Left renal pelvis (tissue), 4 donors: Measurements from ENCODE around the gene GSTO2. TPM values are rescaled to one million over a fixed set of nuclear protein-coding genes. Genes with fewer than 3 reads are reported as not detected.

Experiments used
- DNase-seq, 4 donors: peaks; one replicate each; pipeline ENCODE4 v3.0.0-alpha.2; 2013; ENCODE audit warnings: low read depth in 4 of 4, low spot score in 3 of 4
- polyA plus RNA-seq, 4 donors: library from polyadenylated mRNA; unstranded; fragments of 120-200 nt; gene quantifications; one replicate each; pipeline ENCODE4 v1.2.1, GENCODE V29; 2013; ENCODE audit not compliant: insufficient read length in 4 of 4

GSTO2 gene
- polyA plus RNA-seq, 4 donors: 13.2 to 40.2 (median 27.5) TPM

DNA sequence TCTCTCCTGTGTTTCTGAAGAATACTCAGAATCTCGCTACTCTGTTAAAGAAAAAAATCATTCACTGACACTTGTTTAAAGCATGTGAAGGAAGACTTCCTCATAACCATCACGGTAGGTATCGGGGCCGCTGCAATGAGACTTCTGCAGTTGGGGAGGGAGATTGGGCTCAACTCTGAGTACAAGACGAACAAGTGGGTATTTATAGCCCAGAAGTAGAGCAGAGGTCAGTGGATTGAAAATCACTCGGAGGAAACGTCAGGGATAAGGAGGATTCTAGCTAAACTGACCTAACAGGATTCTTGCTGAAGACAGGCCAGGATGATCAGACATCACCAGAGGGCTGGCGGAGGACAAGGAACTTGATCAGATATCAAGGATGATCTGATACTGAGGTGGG lies 35.9 kb downstream of the GSTO2 start:
- no peak for DNase-seq

DNA sequence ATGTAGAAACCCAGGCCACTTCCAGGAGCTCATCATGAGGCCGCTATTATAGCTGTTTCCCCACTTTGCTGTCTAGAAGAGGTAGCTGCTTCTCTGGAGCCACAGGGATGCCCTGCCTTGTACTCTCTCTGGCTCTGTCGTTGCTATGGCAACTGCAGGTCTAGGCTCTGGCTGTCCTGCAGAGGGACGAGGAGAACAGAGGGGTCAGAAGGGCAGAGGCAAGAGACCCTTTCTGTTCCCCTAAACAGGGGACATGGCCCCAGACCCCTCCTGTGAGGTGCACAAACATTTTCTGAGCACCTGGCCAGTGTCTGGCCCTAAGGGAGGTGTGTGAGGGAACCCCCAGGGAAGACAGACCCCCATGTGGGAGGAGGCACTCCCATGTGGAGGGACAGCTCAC lies 37.9 kb downstream of the GSTO2 start:
- DNase-seq: no peak

DNA sequence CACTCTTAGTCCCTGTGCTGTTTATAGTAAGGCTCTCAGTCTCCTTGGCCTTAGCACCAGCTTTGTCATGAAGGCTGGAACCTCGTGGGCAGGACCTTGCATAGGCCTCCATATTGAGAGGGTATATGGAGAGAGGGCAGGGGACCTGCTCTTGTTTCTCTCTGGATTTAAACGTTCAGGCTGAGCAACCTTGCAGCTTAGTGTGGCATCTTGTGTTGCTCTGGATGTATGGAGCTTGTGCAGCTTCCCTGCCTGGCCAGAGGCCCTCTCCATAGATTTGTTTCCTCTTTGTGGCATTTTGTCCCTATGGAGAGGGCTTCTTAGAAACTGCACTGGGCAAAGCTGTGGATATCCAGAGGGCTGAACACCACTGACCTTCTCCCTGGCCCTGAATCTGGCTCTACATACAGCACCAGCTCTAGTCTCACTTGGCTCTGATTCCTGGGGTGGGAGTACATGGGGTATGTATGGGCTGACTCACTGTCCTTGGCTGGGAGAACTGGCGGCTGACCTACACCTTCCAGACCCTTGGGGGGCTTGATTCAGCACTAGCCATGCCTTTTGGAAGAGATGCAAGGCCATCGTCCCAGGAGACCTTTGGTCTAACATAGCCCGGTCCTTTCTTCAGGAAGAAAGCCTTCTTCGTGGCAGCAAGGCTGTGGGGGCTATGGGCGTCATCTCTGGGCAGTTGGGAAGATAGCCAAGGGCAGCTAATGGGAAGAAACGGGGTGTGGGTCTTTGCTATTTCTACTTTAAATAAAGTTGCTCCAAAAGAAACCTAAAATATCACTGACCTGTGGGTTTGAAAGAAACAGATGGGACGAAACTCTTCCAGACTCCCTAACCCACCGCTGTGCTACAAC lies 38.8 kb downstream of the GSTO2 start:
- no peak for DNase-seq

DNA sequence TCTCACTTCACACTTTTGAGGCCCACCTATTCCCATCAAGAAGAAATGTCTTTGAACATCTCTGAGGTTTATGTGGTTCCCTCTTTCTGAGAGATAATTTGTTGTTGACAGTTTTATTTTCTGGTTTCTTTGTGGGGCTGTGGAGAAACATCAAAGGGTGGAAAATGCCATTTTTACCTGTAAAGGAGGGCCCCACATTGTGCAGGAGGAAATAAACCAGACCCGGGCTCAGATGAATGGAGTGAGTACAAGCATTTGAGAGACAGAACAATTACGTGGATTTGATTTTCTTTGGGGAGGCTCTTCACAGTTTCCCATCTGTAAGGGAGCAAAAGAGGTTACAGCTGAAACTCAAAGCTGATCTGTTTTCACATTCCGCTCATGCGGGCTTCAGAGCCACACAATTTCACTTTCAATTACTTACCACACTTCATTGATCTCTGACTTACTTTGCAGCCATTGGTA lies 39.5 kb downstream of the GSTO2 start:
- no peak for DNase-seq

DNA sequence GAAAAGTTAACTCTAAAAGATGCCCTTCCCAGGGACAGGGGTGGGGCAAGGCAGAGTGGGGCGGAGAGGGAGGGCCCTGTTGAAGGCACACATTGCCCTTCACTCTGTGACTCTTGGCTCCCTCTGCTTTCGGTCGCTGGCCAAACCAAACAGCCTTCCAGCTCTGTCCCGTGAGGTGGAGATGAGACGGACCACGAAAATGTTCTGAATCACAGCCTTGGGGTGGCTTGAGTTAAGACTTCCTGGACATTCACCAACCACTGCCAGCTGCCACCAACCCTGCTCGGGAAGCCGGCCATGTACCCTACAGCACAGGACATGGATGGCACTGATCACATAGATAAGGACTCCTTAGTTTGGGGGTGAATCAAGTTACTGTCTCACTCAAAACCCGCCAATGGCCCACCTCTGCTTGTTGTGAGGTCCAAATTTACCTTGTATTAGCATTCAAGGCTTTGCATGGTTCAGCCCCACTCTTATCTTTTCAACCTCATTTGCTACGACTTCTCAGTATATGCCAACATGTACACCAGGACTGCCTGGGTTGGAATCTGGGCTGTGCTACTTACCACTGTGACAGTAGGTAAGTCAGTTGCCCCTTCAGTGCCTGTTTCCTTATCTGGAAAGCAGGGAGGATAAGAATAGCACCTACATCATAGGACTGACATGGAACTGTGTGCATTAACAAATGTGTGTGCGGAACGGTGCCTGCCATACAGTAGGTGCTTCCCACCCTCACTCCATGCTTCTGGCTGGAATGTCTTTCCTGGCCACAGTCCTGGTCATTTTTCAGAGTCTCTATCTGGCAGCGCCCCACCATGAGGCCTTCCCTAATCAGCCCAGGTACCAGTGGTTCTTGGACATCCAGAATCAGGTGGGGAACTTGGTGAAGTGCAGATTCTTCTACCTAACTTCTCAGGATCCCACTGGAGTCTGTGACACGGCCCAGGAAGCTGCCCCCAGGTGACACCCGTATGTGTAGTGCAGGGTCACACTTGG lies 41.3 kb downstream of the GSTO2 start:
- DNase-seq: no peak

DNA sequence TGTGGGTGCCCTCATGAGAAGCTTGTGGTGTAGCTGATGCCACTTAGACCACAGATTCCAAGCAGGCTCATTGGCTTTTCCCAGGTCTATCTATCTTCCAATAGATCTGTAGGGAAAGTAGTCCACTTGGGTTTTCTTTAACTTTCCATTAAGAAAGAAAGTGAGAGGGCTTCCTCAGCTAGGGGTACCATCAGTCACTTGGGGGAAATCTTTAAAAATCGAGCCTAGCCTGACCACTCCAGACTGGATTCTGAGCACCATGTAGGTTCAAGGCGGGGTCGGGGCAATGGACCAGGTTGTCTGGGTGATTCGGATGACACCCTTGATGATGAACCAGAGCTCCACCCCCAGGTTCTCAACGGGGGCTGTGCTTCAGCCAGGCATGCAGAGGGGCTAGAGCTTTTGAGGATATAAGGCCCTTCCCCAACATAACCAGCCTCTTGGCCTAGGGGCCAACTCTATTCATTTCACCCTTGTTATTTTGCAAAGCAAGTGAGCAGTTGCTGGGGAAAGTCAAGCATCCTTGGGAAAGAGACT lies 42.3 kb downstream of the GSTO2 start:
- DNase-seq: no peak

DNA sequence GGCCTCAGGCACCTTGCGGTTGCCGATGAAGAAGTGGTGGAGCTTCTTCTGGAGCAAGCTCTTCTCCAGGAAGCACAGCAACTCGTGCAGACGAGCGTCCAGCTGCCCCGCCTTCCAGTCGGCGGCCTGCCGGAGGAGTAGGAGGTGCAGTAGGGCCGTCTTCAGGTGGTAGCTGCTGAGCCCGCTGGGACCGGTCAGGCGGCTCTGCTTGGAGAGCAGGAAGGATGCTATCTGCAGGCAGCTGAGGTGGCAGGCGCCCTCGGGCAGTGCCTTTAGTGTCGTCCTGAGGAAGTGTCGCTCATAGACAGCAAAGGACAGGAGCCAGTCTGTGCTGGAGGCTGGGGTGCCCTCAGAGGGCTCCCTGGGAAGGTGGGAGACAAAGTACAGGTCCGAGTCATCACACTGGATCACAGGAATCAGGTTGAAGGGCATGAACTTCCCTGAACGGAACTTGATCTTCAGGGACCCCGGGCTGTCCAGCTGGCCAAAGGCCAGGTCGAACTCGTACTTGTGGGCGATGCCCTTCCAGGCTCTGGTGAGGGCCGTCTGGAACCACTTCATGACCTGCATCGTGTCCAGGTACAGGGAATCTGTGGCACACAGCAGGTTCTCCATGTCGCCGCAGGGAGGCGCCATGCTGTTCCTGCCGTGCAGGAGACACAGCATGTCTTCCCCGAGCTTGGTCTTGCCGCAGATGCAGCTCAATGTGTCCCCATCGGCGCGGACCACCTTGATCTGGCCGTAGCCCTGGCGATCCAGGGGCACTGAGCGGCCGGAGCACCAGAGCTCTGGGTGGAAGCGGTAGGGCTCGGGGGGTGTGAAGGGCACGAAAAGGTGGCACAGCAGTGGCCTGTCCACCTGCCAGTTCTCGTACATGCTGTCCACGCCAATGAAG lies 45.9 kb downstream of the GSTO2 start:
- no peak for DNase-seq

DNA sequence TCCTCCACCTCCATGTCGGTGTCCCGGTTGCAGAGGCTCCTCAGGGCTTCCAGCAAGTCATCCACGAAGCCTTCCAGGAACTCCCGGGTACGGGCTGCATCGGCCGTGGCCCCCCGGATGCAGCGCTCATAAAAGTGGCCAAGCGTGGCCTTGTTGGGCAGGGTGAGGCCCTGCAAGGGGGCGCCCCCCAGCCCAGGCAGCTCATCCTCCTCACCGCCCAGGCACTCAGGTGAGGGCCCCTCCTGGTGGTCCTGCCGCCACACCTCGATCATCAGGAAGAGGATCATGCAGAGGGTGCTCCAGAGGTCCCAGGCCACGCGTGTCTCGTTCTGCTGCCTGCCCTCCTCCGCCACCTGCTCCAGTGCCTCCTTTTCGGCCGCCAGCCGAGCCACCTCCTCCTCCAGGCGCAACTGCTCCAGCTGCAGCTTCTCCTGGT lies 46.5 kb downstream of the GSTO2 start:
- DNase-seq: no peak

DNA sequence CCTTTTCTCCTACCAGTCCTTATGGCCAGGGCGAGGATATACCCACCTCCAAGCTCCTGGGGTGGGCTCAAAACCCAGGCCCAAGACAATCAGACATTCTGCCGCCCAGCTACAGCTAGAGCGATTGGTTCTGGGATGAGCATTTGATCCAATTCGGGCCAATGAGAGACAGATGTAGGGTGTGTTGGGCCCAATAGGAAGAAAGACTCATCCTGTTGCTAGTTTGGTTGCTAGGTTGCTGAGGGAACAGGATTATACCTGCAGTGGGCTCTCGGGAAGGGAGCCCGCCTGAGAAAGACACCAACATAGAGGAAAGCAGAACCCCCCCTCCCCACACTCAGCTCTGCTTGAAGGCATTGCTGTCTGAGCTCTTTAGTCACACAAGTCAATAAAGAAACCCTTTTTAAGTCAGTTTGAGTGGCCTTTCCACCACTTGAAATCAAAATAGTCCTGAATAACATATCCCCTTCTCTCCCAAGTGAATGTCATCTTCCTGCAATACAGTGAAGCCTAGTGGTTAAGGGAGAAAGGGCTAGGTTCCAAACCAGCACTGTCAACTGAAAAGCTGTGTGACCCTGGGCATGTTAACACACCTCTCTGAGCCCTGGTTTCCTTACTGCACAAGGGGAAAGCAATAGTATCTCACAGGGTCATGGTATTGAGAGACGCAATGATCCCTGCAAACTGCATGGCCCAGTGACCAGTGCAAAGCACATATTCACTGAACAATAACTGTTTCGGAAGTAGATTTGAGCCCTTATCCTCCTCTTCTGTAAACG lies 47.5 kb downstream of the GSTO2 start:
- no peak for DNase-seq

DNA sequence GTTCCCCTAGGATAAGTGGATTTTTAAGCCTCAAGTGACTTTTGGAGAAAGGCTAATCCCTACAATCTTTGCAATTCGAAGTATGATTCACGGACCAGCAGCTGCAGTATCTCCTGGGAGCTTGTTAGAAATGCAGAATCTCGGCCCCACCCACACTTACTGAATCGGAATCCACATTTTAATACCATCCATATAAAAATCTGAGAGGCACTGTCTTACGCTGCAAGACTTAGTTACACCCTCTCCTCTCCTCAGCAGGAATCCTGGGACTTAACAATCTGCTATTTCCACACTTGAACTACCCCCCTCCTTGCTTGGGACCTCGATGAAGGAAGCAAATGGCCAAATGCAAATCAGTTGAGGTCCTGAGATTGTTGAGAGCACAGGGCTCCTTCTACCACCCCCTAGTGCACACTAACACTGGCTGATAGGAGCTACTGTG lies 48.3 kb downstream of the GSTO2 start:
- DNase-seq: no peak

DNA sequence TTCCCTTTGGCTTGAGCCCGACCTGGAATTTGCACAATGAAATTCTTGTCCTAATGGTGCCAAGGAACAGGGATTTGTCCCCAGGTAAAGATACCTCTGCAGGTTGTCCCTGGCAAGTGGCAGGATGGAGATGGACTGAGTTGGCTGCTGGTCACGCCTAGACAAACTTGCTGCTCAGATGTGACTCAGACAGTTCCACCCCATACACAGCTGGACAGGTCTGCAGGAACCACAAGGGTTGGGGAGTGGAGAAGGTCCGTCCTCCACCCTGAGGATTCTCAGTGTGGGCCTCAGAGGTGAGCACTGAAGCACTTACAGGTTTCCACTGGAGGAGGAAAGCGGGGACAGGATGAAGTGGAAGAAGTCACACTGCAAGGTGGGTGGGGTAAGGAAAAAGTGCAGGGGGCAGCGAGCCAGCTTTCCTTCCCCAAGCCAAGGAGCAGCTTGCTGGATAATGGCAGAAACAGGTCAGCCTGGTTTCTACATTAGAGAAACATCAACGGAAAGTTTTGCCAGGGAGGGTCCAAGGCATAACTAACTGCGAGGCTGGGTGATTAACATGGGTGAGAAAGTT lies 48.8 kb downstream of the GSTO2 start:
- no peak for DNase-seq

DNA sequence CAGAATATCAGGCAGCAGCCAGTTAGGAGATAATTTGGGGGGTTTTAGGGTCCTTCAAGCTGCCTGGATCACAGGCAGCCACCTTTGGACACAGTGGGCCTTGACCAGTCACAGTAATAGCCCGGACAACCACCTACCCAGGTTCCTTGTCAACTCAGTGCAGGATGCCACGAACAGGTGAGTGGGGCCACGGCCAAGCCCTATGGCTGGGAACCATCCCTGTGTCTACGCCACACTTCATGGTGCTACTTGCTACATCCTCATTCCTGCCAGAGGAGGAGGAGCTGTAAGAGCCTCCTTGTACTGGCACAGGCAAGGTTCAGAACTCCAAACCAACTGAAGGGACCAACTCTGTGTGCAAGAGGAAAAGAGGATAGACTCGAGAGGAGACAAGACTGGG lies 49.3 kb downstream of the GSTO2 start:
- DNase-seq: no peak

DNA sequence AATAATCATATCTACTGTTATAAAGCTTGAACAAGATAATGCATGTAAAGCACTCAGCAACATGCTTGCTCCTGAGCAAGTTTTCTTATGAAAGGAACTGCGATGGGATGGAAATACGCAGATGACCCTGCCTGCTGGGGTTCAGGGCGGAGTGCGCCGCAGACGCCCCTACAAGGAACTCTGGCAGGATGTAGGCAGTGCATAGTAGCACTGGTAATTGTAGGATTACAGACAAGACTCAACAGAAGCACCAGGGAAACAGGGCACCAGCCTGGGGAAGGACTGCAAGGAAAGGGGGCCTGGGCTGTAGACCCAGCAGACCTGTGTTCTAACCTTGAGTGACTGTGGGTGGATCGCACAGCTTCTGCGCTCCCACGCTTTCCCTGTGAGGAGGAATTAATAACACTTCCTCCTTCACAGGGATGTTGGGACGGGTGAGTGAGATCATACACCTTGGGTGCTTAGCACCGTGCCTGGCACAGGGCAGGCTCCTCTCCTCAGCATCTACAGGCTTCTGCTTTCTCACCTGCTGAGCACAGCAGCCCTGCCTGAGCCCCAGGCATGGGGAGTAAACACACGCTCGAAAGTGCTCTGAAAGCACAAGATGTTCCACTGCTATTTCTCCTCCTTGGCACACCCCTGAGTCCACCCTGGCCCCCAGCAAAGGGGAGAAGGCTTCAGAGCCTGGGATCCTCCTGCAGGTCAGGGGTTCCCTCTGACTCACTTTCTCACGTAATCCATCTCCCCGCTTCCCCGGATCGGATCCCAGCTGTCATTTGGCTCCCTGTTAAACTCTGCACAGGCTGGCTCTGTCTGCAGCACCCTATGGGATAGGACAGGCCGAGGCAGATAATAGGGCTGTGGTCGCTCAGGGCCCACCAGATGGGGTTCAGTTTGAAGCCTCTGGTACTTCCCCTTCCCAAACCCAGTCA lies 50.1 kb downstream of the GSTO2 start:
- DNase-seq: no peak

DNA sequence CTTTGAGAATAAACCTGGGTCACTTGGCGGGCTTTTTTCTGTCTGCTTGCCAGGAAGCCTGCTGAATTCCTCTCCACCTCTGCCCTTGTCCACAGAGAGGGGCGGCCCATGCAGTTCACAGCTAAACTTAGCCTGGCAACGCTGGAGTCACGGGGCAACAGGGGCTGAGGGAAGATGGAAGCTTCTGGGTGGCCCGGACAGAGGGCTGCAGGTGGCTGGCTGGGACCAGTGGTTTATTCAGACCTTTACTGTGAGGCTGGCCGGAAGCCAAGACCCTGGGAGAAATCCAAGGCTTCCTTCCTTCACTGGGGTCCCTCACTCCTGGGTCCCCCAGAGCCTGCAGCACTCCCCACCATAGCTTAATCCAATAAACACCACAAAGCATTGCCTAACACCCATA lies 52.2 kb downstream of the GSTO2 start:
- DNase-seq: no peak

DNA sequence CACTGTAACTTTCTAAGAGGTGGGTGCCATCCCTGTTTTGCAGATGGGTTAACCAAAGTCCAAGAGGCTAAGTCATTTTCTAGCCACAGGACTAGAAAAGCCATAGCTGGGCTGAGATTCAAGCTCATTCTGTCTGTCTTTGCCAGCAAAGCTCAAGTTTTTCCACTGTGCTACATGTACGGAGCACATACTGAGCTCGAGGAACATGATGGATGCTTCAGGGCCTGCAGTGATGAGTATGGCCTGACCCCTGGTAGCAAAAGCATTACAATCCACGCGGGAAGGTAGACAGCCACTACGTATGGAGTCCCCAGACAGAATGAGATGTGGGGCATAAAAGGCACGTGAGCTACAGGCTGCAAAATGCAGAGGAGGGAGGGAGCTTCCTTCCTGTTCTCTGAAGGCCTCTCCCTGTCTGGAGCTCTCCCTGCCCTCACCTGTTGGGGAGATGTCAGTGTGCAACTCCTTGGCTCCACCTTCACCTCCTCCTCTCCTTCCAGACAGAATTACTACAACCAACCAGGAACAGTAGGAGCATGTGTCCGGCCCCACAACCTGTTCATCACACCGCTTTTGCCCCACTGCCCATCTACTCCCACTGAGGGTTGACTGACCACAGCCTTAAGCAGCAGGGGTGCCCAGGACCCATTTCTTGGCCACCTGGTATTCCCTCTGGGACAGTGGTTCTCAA lies 52.9 kb downstream of the GSTO2 start:
- DNase-seq: no peak

DNA sequence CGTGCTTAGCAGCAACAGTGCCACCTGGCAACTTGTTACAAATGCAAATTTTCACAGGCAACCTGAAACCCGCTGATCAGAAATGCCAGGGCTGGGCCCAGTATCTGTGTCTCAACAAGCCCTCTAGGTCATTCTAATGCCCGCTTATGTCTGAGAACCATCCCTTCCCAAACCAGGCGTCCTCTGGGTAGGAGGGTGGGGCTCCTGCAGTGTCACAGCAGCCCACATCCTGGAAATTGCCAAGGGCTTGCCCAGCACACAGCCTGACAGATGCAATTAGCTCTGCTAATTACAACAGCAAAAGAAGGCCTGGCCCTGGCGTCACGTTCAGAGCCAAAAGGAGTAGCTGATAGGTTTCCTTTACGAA lies 53.4 kb downstream of the GSTO2 start:
- no peak for DNase-seq

DNA sequence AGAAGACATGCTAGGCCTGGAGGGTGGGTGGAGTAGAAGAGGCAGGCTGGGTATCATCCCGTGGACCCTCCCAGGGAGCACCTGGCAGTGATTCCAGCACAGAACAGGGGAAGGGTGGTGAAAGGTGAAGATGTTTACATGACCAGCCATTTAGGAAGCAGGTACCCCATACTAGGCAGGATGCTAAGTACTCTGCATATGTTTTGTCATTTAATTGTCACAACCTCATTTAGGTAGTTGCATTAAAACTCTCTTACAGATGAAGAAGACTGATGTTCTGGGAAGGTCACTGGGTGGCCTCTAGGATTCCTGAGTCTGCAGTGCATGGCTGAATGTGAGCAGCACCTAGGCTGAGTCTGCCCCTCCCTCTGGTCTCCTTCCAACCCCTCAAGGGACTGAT lies 54.1 kb downstream of the GSTO2 start:
- DNase-seq: no peak
